Esophagus squamous epithelium (tissue), 4 donors: ENCODE results near the gene ACSL5.

Experiments used
- CTCF ChIP-seq, 6 experiments: fragments of 450-650 bp in 4 of 6; fragments of 200-600 bp in 2 of 6; sonication (generic) in 2 of 6; IDR thresholded peaks; one replicate each; pipeline ENCODE4 v1.5.1; 2016 to 2019; ENCODE audit warnings: antibody characterized with exemption in 6 of 6, mild to moderate bottlenecking in 4 of 6, moderate library complexity in 4 of 6
- POLR2A ChIP-seq, 4 donors: fragments of 450-650 bp; IDR thresholded peaks; one replicate each; pipeline ENCODE4 v1.6.1; 2017; ENCODE audit warnings: antibody characterized with exemption in 4 of 4, mild to moderate bottlenecking in 4 of 4, moderate library complexity in 3 of 4

GRCh38 chr10:112448888-112449287 lies 75.0 kb downstream of the ACSL5 start:
- TF ChIP-seq POLR2A (IDR thresholded peaks at IDR 0.05) (no peak), CTCF (IDR thresholded peaks at IDR 0.05) (no peak)
